NOMO-1 (cell line): ENCODE results near the gene ADIPOR2.
A peak's percentile ranks its signal among the peaks of the same experiment; 100 is the strongest.
"Not testable (repeated sequence)": the region's sequence is repeated elsewhere in the genome, so short reads cannot be mapped to it uniquely, and the experiment has no call there.

Source experiments
- DNase-seq, 2 experiments: peaks; one replicate each; lab custom pipeline; 2025; ENCODE audit not compliant: unreplicated experiment in 2 of 2; lab: John Stamatoyannopoulos, UW

The ADIPOR2 gene

DNA sequence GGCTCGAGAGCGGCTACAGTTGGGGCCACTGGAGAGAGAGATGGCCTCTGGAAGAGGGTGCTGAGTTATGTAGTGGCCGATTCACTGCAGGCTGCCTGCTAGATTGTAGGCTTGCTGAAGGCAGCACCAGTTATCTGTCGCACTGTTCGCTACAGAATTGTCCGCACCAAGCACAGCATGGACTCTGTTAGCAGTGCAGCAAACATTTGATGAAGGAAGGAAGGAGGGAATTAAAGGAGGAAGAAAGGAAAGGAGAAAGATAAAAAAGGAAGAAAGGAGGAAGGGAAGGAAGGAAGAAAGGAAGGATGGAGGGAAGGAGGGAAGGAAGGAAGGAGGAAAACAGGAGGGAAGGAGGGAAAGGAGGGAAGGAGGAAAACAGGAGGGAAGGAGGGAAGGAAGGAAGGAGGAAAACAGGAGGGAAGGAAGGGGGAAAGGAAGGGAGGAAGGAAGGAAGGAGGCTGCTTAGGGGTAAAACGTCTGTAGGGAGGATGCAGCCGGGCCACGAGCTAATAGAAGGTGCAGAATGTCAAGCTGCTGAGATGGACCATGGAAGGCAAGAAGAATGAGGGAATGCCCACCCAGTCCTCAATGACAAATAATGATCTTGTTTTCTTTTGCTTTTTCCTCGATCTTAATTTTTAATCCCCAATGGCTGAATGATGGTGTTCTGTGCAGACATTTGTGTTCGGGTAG is 27.3 kb upstream of the ADIPOR2 start:
- no peak for DNase-seq

- DNase-seq, result no peak
Observed at GRCh38 chr12:1665366-1665765, 25.5 kb upstream of the ADIPOR2 start.

GRCh38 chr12:1666215-1666614 is 24.7 kb upstream of the ADIPOR2 start:
- no peak for DNase-seq

DNA sequence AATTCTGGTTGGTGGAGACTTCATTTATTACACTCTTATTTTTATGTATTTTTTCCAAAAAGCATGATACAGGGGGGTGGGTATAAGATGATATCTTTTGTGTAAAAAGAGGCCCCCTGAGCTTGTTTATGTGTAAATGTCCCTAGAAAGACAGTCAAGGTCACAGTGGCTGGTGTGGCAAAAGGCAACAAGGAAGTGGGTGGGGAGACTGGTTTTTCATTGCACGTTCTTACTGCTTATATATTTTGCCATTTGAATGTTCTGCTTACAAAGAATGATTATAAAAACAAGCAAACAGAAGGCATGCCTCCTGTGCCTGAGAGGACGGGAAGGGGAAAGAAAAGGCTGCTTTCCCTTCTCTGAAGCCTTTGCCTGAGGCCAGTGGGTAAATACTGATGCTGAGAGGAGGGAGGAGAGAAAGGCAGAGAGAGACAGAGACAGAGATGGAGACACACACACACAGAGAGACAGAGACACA is 24.1 kb upstream of the ADIPOR2 start:
- DNase-seq, result peak; percentile 33 to 47

DNA sequence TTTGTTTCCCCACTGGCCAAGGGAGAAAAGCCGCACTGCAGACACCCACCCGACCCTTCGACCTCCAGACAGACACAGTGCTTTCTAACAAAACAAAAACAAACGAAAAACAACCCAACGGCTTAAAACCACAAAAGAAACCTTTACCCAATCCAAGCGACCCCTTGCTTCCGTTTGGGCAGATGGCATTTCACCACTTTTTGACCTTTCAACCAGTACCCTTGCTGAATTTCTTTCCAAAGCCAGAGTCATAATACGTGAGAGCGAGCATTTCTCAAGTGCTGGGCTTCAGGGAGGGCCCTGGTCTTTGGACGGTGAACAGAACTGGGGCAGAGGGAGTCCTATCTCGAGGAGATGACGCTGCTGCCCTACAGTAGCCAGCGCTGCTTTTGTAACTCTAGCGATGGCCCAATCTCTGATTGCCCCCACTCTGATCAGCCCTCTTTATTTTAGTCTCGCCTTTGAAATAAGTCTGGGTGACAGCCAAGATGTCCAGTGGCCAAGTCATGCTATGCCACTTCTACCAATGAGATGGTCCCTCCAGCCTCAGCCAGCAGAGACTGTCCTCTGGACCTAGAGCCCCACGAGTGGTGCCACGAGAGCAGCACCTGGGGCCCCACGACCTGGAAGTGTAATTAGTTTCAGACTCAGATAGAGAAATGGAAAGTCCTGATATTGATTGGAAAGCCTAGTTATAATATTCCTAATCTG is 21.9 kb upstream of the ADIPOR2 start:
- peak; percentile 82 for DNase-seq

DNA sequence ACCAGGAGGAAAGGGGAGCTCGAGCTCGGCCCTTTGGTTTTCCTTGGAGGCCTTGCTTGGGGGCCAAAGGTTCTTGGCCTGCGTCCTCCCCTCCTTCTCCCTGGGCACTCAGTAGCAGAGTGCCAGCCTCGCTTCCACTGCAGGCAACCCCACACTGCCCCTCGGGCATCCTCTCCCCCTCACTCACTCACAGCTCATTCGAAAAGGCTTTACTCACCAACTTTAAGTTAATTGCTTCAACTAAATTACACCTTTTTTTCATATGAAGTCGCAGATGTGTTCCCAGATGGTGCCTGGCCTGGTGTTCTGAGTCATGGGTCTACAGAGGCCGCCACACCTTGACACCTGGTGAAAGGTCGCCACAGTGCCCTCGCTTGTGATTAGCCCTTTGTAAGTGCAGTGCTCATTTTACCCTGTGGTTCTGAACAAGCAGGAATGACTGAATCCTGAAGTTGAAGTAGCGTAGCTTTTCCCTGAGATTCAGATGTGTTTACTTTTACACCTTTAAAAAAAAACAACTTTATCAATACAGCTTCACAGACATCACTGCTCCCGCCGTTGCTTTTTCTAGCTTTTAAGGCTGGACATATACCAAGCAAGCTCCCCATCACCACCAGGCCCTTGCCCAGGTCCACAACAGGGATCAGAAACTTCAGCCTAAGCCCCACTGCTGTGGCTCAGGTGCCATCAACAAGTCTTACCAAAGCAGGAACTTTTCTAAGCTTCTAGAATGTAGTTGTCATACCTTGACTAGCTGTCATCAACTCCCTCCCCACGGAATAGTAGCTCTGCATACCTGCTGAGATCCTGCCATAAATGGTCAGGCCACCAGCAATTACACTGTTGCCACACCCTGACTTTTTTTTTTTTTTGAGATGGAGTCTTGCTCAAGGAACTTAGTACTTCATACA is 20.3 kb upstream of the ADIPOR2 start:
- peak in 1 of 2 experiments; percentile 11 for DNase-seq

DNA sequence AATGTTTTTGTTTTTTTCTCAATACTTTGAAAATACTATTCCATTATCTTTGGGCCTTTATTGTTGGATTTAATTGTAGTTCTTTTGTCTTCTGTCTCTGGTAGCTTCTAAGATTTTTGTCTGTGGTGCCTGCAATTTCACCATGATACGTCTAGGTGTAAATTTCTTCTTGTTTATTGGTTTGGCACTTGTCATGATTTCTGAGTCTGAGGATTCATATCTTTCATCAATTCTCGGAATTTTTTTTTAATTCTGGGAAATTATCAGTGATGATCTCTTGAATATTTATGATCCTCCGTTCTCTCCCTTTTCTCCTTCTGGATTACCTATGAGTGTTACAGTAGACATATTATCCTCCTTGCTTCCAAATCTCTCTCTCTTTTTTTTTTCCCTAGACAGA is 14.8 kb upstream of the ADIPOR2 start:
- DNase-seq, result no peak

GRCh38 chr12:1680804-1681492 is 9.9 kb upstream of the ADIPOR2 start:
- DNase-seq, result no peak

- DNase-seq, result no peak
Observed at GRCh38 chr12:1681493-1681807, 9.4 kb upstream of the ADIPOR2 start.

DNA sequence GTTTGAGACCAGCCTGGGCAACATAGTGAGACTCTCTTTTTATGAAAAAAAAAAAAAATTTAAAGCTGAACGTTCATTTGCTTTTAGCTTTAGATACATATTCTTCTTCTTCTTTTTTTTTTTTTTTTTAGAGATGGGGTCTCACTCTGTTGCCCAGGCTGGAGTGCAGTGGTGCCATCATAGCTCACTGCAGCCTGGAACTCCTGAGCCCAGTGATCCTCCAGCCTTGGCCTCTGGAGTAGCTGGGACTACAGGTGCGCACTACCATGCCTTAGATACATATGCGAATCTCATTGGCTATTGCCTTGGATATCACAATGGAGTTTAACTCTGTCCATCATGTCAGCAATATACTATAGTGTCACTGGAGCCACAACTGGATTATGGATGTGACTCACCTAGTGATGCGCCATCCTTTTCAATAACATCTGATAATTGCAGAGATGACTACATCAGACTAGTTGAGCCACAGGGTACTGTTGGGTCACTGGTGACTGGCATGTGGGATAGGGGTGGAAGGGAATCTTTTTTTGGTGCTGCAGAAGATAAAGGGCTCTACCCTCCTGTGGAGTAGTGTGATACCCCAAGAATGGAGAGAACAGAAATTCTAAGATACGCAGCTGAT is 2.7 kb upstream of the ADIPOR2 start:
- DNase-seq, result no peak

- no peak for DNase-seq
Observed at GRCh38 chr12:1691123-1692007, 495 bp downstream of the ADIPOR2 start.

GRCh38 chr12:1692226-1692625 is 1.4 kb downstream of the ADIPOR2 start:
- peak in 1 of 2 experiments; percentile 31 for DNase-seq

DNA sequence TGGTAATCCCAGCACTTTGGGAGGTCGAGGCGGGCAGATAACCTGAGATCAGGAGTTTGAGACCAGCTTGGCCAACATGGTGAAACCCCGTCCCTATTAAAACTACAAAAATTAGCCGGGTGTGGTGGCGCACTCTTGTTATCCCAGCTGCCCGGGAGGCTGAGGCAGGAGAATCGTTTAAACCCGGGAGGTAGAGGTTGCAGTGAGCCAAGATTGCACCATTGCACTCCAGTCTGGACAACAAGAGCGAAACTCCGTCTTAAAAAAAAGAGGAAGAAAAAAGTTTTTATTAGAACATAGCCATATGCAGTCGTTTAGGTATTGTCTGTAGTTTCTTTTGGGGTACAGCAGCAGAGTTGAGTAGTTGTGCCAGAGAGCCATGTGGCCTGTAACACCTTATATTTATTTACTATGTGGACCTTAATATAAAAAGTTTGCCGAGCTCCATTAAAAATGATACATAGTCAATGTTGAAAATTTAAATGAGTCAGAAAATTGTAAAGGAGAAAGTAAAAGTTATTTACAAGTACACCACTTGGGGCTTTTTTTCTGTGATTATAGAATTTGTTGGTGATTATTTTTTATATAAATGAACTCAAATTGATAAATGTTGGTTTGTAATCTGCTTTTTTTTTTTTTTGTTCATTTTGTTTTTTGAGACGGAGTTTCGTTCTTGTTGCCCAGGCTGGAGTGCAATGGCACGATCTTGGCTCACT is 2.2 kb downstream of the ADIPOR2 start:
- DNase-seq, result peak; percentile 75 to 85

DNA sequence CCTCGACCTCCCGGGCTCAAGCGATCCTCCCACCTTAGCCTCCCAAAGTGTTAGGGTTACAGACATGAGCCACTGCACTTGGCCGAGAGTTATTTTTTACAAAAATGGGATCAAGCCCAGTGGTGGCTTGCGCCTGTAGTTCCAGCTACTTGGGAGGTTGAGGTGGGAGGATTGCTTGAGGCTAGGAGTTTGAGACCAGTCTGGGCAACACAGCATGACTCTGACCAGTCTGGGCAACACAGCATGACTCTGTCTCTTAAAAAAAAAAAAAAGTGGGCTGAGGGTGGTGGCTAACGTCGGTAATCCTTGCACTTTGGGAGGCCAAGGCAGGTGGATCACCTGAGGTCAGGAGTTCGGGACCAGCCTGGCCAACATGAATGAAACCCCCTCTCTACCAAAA is 4.2 kb downstream of the ADIPOR2 start:
- not testable (repeated sequence) for DNase-seq

- no peak for DNase-seq
Observed at GRCh38 chr12:1695886-1696670, 5.2 kb downstream of the ADIPOR2 start.

- DNase-seq, result no peak
Observed at GRCh38 chr12:1696800-1697199, 5.9 kb downstream of the ADIPOR2 start.

- DNase-seq, result no peak
Observed at GRCh38 chr12:1697271-1697670, 6.4 kb downstream of the ADIPOR2 start.

GRCh38 chr12:1698720-1699119 is 7.8 kb downstream of the ADIPOR2 start:
- DNase-seq, result no peak
